Gastrocnemius medialis (tissue), 4 donors: ENCODE measurements around the gene STAG1.

ENCODE experiments used
- POLR2A ChIP-seq, 2 donors: fragments of 450-650 bp; IDR thresholded peaks; one replicate each; pipeline ENCODE4 v1.6.1; 2017; ENCODE audit warnings: antibody characterized with exemption in 2 of 2, mild to moderate bottlenecking in 2 of 2, moderate library complexity in 2 of 2
- TF ChIP-seq, protein P1 (sequence below), 5 experiments: fragments of 450-650 bp in 3 of 5; fragments of 200-600 bp in 2 of 5; sonication (generic) in 2 of 5; IDR thresholded peaks in 4 of 5; conservative IDR thresholded peaks in 1 of 5; 1 replicate in 4 of 5; 2 replicates in 1 of 5; pipeline ENCODE4 v1.5.1; 2016 to 2019; ENCODE audit warnings: antibody characterized with exemption in 5 of 5, mild to moderate bottlenecking in 3 of 5, moderate library complexity in 3 of 5

- TF ChIP-seq POLR2A (IDR thresholded peaks at IDR 0.05), result no peak
- TF ChIP-seq, protein P1, sequence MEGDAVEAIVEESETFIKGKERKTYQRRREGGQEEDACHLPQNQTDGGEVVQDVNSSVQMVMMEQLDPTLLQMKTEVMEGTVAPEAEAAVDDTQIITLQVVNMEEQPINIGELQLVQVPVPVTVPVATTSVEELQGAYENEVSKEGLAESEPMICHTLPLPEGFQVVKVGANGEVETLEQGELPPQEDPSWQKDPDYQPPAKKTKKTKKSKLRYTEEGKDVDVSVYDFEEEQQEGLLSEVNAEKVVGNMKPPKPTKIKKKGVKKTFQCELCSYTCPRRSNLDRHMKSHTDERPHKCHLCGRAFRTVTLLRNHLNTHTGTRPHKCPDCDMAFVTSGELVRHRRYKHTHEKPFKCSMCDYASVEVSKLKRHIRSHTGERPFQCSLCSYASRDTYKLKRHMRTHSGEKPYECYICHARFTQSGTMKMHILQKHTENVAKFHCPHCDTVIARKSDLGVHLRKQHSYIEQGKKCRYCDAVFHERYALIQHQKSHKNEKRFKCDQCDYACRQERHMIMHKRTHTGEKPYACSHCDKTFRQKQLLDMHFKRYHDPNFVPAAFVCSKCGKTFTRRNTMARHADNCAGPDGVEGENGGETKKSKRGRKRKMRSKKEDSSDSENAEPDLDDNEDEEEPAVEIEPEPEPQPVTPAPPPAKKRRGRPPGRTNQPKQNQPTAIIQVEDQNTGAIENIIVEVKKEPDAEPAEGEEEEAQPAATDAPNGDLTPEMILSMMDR (IDR thresholded peaks at IDR 0.05 in 4 of 5, conservative IDR thresholded peaks at IDR 0.05 in 1 of 5), result no peak
These were observed 418.0 kb downstream of the STAG1 start for GRCh38 chr3:136334209-136334608.
